ENCODE results near the gene LHFPL5.

GRCh38 chr6:35780719-35781118 lies 24.4 kb upstream of the LHFPL5 start, which contains the start of gene CLPSL1:
- TF ChIP-seq EZH2 (IDR thresholded peaks at IDR 0.05; ENCODE audit: insufficient read depth, poor library complexity, severe bottlenecking) (no peak), EZH2phosphoT487 (IDR thresholded peaks at IDR 0.05; ENCODE audit: insufficient read depth, low read depth) (no peak)

Data from GM23248 (cell line).